MCF 10A (cell line): ENCODE data around the gene TATDN2. TPM values are rescaled to one million over a fixed set of nuclear protein-coding genes. Genes with fewer than 3 reads are reported as not detected.
"Not testable (repeated sequence)": the region's sequence is repeated elsewhere in the genome, so short reads cannot be mapped to it uniquely, and the experiment has no call there.

Experiments
- BruUV-seq: library from RNA; stranded (reverse); fragments of 400-500 nt; replicated peaks from 2 replicates; lab custom pipeline; 2021; lab: Mats Ljungman, UMichigan
- CTCF ChIA-PET: fragments of 300-600 bp; sonication (Branson Sonifier 250); formaldehyde crosslinking; extraction: SDS; loops from one replicate; lab custom pipeline; 2021; ENCODE audit warnings: antibody characterized with exemption, inconsistent platforms; lab: Yijun Ruan, JAX
- POLR2A ChIA-PET: fragments of 300-600, 350-650 bp; sonication (Branson Sonifier 250); formaldehyde crosslinking; extraction: SDS; loops from one replicate; lab custom pipeline; 2020; ENCODE audit warnings: antibody characterized with exemption, inconsistent platforms; lab: Yijun Ruan, JAX
- DNase-seq: peaks from one replicate; pipeline ENCODE4 v3.0.0-alpha.2; 2018; ENCODE audit not compliant: unreplicated experiment
- H3K27ac Mint-ChIP-seq: one replicate; pipeline ENCODE4 v1.8.0; 2022; ENCODE audit warnings: mild to moderate bottlenecking, low read depth, mixed read lengths; ENCODE audit not compliant: unreplicated experiment
- H3K27me3 Mint-ChIP-seq: one replicate; pipeline ENCODE4 v1.8.0; 2022; ENCODE audit warnings: mixed read lengths; ENCODE audit not compliant: insufficient read depth, unreplicated experiment
- H3K36me3 Mint-ChIP-seq: one replicate; pipeline ENCODE4 v1.8.0; 2022; ENCODE audit warnings: mild to moderate bottlenecking, moderate library complexity, mixed read lengths; ENCODE audit not compliant: insufficient read depth, unreplicated experiment
- H3K4me1 Mint-ChIP-seq: one replicate; pipeline ENCODE4 v1.8.0; 2022; ENCODE audit warnings: mixed read lengths; ENCODE audit not compliant: insufficient read depth, unreplicated experiment
- H3K4me3 Mint-ChIP-seq: one replicate; pipeline ENCODE4 v1.8.0; 2022; ENCODE audit warnings: mild to moderate bottlenecking, moderate library complexity, mixed read lengths; ENCODE audit not compliant: unreplicated experiment
- H3K9me3 Mint-ChIP-seq: one replicate; pipeline ENCODE4 v1.8.0; 2022; ENCODE audit warnings: mixed read lengths; ENCODE audit not compliant: unreplicated experiment
- CTCF ChIP-seq: fragments of 200-600 bp; IDR thresholded peaks from one replicate; pipeline ENCODE4 v1.8.0; 2022; ENCODE audit warnings: antibody characterized with exemption, mild to moderate bottlenecking; ENCODE audit not compliant: unreplicated experiment
- intact Hi-C: fragments of 100-400 bp; cut with micrococcal nuclease; formaldehyde crosslinking; loops from 2 replicates; pipeline ENCODE4 v1.14.1; 2022
- total RNA-seq: library from RNA; stranded (reverse); gene quantifications from 2 replicates; pipeline ENCODE4 v1.2.3, GENCODE V29; 2022

The TATDN2 gene
- total RNA-seq, 1 experiment from 2014 or later: 25.9 TPM

DNA sequence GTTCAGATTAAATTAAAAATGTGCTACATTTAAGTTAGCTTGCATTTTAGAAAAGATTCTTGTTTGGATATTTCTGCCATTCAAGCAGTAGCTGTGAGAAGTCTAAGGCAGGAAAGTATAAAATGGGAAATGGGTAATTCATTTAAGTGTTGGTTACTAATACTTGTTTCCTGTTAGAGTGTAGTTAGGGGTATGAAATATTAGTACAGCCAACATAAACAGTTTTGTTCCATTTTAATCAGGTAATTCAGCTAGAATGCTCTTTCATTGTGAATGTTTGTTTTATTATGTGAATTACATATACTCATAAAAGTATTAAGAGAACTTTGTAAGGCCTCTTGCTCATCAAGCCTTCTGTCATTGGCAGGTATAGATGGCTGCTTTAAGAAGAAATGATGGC is 19.9 kb downstream of the TATDN2 start:
- ChIA-PET CTCF (interaction anchor here (0.6 to 2.7 kb wide), 2 partner anchors 19 to 71 kb away, joined by 4 to 9 read pairs; no protein-coding TSS in a partner anchor), POLR2A (no interaction called here)
- no peak overlapping the region for H3K4me3 Mint-ChIP-seq
- intact Hi-C loops: no loop called here
- DNase-seq: no peak
- BruUV-seq: no TSS peak
- TF ChIP-seq CTCF: no peak
- H3K27me3 Mint-ChIP-seq: no peaks in the 10 kb centered on the region
- peaks cover 85% of the 10 kb centered on the region for H3K36me3 Mint-ChIP-seq
- no peak overlapping the region for H3K27ac Mint-ChIP-seq
- H3K4me1 Mint-ChIP-seq: peaks cover 16% of the 10 kb centered on the region
- no peaks in the 10 kb centered on the region for H3K9me3 Mint-ChIP-seq

DNA sequence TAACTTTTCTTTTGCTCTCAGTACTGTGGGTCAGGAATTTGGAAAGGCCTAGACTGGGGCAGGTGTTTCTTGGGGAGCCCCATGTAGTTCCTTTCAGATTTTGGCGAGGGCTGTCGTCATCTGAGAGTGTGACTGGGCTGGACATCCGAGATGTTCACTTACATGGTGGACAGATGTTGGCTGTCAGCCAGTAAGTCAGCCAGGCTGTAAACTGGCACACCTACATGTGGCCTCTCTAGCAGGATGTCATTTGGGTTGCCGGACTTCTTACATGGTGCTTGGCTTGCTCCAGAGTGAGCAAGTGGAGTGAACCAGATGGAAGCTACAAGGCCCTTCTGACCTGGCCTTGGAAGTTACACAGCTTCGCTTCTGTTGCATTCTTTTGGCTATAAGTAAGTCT is 20.7 kb downstream of the TATDN2 start:
- Mint-ChIP-seq H3K27me3 (no peaks in the 10 kb centered on the region), H3K36me3 (peaks cover 81% of the 10 kb centered on the region), H3K4me3 (no peak overlapping the region), H3K9me3 (no peaks in the 10 kb centered on the region), H3K27ac (no peak overlapping the region), H3K4me1 (peaks cover 16% of the 10 kb centered on the region)
- no peak for TF ChIP-seq CTCF
- no peak for DNase-seq
- BruUV-seq: no TSS peak
- intact Hi-C loops: no loop called here
- ChIA-PET CTCF (interaction anchor here (0.7 to 2.7 kb wide), 2 partner anchors 18 to 186 kb away, joined by 3 to 9 read pairs; no protein-coding TSS in a partner anchor), POLR2A (no interaction called here)

- Mint-ChIP-seq H3K4me1 (peaks cover 16% of the 10 kb centered on the region), H3K4me3 (no peak overlapping the region), H3K36me3 (peaks cover 76% of the 10 kb centered on the region), H3K27ac (no peak overlapping the region), H3K9me3 (no peaks in the 10 kb centered on the region), H3K27me3 (no peaks in the 10 kb centered on the region)
- intact Hi-C loops: no loop called here
- POLR2A ChIA-PET: interaction anchor here (0.6 to 0.8 kb wide), 2 partner anchors 9 to 13 kb away, joined by 3 read pairs; no protein-coding TSS in a partner anchor
- CTCF ChIA-PET: interaction anchor here (0.6 to 2.7 kb wide), 3 partner anchors 18 to 480 kb away, joined by 3 to 9 read pairs (median 3); no protein-coding TSS in a partner anchor
- no peak for TF ChIP-seq CTCF
- no TSS peak for BruUV-seq
- no peak for DNase-seq
Observed at GRCh38 chr3:10269443-10269842, 21.2 kb downstream of the TATDN2 start.

GRCh38 chr3:10272476-10272875 is 24.2 kb downstream of the TATDN2 start:
- POLR2A ChIA-PET, H3K4me3 Mint-ChIP-seq, BruUV-seq, H3K27ac Mint-ChIP-seq, H3K27me3 Mint-ChIP-seq, DNase-seq, H3K9me3 Mint-ChIP-seq, intact Hi-C loops: not testable (repeated sequence)
- peaks cover 67% of the 10 kb centered on the region for H3K36me3 Mint-ChIP-seq
- peaks cover 16% of the 10 kb centered on the region for H3K4me1 Mint-ChIP-seq
- CTCF ChIA-PET: interaction anchor here (0.6 to 1.1 kb wide), 3 partner anchors 9 to 1561 kb away, joined by 3 to 4 read pairs (median 3); no protein-coding TSS in a partner anchor
